HEK293 (cell line): ENCODE measurements around the gene LIPK.

Source experiments
- TCF7L2 ChIP-seq: IDR thresholded peaks from 2 replicates; pipeline ENCODE4 v1.6.1; 2011; ENCODE audit warnings: low read depth, mild to moderate bottlenecking, inconsistent platforms, low read length, moderate library complexity, borderline replicate concordance
- YY1 ChIP-seq: fragments of 450-650 bp; formaldehyde crosslinking; IDR thresholded peaks from 2 replicates; pipeline ENCODE4 v1.5.1; 2018; ENCODE audit warnings: missing biosample characterization, missing genetic modification characterization
- ZBTB8A ChIP-seq: fragments of 450-650 bp; formaldehyde crosslinking; IDR thresholded peaks from 2 replicates; pipeline ENCODE4 v1.5.1; 2016; ENCODE audit warnings: missing biosample characterization, missing genetic modification characterization
- ZNF768 ChIP-seq: fragments of 450-650 bp; formaldehyde crosslinking; IDR thresholded peaks from 2 replicates; pipeline ENCODE4 v1.5.1; 2018; ENCODE audit warnings: missing biosample characterization, mild to moderate bottlenecking, missing genetic modification characterization
- TF ChIP-seq, protein P1 (sequence below): fragments of 450-650 bp; formaldehyde crosslinking; IDR thresholded peaks from 2 replicates; pipeline ENCODE4 v1.5.1; 2016; ENCODE audit warnings: missing biosample characterization, missing genetic modification characterization, low read depth
- TF ChIP-seq, protein P2 (sequence below): fragments of 450-650 bp; formaldehyde crosslinking; IDR thresholded peaks from 2 replicates; pipeline ENCODE4 v1.5.1; 2016; ENCODE audit warnings: missing biosample characterization, missing genetic modification characterization
- TF ChIP-seq, protein P3 (sequence below): sonication (generic); formaldehyde crosslinking; IDR thresholded peaks from 2 replicates; pipeline ENCODE4 v1.8.1; 2022; ENCODE audit warnings: mild to moderate bottlenecking, moderate library complexity, missing genetic modification reagents
- TF ChIP-seq, protein P4 (sequence below): fragments of 450-650 bp; formaldehyde crosslinking; IDR thresholded peaks from 2 replicates; pipeline ENCODE4 v1.5.1; 2017; ENCODE audit warnings: missing biosample characterization, missing genetic modification characterization

- TF ChIP-seq, protein P1, sequence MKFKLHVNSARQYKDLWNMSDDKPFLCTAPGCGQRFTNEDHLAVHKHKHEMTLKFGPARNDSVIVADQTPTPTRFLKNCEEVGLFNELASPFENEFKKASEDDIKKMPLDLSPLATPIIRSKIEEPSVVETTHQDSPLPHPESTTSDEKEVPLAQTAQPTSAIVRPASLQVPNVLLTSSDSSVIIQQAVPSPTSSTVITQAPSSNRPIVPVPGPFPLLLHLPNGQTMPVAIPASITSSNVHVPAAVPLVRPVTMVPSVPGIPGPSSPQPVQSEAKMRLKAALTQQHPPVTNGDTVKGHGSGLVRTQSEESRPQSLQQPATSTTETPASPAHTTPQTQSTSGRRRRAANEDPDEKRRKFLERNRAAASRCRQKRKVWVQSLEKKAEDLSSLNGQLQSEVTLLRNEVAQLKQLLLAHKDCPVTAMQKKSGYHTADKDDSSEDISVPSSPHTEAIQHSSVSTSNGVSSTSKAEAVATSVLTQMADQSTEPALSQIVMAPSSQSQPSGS: no peak
- TF ChIP-seq, protein P2, sequence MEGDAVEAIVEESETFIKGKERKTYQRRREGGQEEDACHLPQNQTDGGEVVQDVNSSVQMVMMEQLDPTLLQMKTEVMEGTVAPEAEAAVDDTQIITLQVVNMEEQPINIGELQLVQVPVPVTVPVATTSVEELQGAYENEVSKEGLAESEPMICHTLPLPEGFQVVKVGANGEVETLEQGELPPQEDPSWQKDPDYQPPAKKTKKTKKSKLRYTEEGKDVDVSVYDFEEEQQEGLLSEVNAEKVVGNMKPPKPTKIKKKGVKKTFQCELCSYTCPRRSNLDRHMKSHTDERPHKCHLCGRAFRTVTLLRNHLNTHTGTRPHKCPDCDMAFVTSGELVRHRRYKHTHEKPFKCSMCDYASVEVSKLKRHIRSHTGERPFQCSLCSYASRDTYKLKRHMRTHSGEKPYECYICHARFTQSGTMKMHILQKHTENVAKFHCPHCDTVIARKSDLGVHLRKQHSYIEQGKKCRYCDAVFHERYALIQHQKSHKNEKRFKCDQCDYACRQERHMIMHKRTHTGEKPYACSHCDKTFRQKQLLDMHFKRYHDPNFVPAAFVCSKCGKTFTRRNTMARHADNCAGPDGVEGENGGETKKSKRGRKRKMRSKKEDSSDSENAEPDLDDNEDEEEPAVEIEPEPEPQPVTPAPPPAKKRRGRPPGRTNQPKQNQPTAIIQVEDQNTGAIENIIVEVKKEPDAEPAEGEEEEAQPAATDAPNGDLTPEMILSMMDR (tag by site-specific recombination): no peak
- TF ChIP-seq, protein P3, sequence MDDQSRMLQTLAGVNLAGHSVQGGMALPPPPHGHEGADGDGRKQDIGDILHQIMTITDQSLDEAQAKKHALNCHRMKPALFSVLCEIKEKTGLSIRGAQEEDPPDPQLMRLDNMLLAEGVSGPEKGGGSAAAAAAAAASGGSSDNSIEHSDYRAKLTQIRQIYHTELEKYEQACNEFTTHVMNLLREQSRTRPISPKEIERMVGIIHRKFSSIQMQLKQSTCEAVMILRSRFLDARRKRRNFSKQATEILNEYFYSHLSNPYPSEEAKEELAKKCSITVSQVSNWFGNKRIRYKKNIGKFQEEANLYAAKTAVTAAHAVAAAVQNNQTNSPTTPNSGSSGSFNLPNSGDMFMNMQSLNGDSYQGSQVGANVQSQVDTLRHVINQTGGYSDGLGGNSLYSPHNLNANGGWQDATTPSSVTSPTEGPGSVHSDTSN (CRISPR knock-in tag): no peak
- TF ChIP-seq, protein P4, sequence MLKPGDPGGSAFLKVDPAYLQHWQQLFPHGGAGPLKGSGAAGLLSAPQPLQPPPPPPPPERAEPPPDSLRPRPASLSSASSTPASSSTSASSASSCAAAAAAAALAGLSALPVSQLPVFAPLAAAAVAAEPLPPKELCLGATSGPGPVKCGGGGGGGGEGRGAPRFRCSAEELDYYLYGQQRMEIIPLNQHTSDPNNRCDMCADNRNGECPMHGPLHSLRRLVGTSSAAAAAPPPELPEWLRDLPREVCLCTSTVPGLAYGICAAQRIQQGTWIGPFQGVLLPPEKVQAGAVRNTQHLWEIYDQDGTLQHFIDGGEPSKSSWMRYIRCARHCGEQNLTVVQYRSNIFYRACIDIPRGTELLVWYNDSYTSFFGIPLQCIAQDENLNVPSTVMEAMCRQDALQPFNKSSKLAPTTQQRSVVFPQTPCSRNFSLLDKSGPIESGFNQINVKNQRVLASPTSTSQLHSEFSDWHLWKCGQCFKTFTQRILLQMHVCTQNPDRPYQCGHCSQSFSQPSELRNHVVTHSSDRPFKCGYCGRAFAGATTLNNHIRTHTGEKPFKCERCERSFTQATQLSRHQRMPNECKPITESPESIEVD (tag by site-specific recombination): no peak
- no peak for TF ChIP-seq ZNF768 (tag by site-specific recombination)
- TF ChIP-seq YY1 (tag by site-specific recombination): no peak
- TF ChIP-seq ZBTB8A (tag by site-specific recombination): no peak
- TF ChIP-seq TCF7L2: no peak
These were observed 48.1 kb upstream of the LIPK start for GRCh38 chr10:88657901-88658300.
